Hematopoietic multipotent progenitor cell treated with erythropoietin and hydrocortisone succinate and interleukin-3 and kit ligand, for 15 days (in vitro differentiated cells): ENCODE measurements around the gene DAAM2.

Source experiments
- DNase-seq: peaks from one replicate; pipeline ENCODE4 v3.0.0-alpha.2; 2015; ENCODE audit warnings: low spot score

The DAAM2 gene

DNA sequence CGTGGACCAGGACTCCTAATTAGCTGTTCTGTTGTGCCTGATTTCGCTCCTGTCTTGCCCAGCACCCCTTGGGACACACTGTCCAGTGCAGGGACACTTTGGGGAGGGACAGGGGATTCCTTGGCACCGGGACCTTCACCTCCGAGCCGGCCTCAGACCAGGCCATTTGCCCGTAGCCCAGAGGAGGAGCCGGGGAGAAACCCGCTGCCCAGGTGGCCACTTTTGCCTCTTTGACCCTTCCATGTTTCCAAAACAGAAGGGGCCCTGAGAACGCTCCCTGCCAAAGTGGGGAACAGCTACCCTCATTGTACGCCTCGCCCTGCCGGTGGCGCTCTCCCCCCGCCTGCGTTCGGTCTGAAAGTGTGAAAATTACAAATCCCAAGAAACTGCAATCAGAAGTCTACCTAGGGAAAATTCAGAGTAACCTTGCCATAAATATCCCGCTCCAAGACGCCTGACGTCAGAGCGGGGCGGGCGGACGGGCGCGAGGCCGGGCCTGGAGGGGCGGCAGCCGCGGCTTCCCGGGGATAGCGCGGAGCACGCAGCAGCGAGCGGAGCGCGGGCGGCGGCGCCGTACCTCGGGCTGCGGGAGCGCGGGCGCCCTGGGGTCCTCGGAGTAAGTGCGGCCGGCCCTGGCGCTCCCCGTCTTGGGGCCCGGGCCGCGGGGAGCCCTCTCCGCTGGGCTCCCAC is at the start of gene DAAM2:
TSS of gene DAAM2 (plus strand) at position 527 of the 690 bp plus-strand sequence. CDS start 63,927 bp downstream, outside the sequence.
- DNase-seq = no peak

DNA sequence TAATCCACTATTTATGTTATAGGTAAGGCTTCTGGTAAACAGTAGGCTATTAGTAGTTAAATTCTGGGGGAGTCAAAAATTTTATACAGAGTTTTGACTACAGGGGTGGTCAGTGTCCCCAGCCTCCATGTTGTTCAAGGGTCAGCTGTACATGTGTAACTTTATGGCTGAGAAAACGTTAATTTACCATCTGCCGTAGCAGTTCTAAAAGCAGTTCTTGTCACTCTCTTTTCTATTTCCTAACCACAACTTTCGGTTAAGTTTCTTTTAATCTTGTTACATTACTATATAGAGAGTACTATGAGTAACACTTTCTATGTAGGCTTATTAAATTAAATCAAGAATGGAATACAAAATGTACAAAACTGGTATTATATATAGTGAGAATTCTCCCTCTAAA is 45.4 kb upstream of the DAAM2 start:
- DNase-seq = no peak

DNA sequence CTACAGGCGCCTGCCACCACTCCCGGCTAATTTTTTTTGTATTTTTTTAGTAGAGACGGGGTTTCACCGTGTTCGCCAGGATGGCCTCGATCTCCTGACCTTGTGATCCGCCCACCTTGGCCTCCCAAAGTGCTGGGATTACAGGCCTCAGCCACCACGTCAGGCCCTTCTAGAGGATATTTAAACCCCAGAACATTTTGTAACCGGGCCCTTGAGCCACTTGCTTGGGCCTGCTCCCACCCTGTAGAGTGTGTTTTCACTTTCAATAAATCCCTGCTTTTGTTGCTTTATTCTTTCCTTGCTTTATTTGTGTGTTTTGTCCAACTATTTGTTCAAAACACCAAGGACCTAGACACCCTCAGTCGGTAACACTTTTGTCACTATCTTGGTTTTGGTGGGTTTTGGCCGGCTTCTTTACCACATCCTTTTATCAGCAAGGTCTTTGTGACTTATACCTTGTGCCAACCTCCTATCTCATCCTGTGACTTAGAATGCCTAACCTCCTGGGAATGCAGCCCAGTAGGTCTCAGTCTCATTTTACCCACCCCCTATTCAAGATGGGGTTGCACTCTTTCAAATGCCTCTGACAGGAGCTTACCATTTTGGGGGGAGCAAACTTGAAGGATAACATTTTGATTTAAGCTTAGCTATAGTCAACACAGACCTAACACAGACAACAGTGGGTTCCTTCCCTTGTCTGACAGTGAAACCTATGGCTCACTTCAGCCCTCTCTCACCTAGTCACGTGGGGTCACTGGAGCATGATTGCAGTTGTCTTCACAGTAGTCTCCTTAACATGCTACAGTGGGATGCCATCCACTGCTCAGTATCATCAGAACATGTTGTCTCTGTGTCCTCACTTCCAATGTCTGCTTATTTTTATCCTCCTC is 39.1 kb upstream of the DAAM2 start:
- no peak for DNase-seq

DNA sequence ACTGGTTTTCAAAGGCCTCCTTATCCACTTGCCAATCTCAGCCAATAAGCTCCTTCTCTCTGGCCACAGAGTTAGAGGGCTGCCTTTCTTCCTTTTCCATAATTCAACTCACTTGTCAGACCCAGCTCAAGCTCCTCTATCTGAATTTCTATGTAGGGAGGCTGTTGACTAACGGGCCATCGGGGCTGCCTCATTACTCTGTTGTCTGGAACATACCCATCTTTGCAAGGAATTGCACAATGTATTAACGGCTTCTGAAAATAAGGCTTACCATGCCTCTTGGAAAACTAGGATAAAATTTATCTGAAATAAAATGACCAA is 38.5 kb upstream of the DAAM2 start:
- no peak for DNase-seq

DNA sequence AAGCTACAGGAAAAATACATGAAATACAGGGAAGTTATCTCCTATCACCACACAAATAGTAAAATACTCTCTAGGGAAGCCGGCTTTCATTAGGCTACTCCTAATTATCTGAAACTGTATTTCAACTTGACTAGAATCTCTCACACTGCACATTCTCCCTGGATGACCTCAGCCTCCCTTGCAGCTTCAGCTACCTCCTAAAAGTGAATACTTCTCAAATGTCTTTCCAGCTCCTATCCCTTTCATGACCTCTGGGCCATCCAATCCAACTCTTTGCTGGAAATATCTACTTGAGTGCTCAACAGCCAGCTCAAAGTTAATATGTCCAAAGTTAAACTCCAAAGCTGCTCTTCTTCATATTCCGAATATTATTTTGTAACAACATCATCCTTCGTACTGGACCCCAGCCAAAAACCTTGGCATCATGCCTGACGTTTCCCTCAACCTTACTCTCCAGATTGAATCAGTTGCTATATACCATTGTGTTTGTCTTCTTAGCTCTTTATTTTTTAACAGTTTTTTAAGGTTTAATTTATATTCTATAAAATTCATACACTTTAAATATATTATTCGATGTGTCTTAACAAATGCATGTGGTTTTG is 37.6 kb upstream of the DAAM2 start:
- no peak for DNase-seq

DNA sequence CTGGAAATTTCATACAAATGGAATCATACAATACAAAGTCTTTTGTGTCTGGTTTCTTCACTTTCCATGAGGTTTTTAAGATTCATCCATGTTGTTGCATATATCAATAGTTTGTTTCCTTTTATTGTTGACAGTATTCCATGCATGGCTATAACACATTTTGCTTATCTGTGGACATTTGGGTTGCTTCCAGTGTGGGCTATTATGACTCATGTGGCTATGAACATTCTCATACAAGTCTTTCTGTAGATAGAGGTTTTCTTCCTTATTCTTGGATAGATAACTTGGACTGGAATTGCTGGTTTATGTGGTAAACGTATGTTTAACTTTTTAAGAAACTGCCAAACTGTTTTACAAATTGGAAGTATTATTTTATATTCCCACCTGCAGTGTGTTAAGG is 36.9 kb upstream of the DAAM2 start:
- no peak for DNase-seq

DNA sequence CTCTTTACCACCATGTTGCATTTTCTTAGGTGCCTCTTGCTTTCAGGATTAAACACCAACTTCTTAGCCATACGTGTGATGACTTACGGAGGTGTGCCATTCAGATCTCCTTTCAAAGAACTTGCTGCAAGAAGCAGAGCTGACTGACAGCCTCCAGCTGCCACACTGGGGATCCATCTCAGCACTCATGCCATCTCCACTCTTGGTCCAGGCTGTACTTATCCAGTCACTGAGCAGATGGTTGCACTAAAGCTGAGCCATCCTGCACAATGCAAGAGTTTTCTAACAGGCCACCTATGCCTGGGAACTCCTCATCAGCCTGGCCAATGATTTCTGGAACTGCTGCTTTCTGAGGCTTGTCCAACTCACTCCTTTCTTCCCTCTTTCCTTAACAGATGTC is 35.6 kb upstream of the DAAM2 start:
- DNase-seq = no peak

DNA sequence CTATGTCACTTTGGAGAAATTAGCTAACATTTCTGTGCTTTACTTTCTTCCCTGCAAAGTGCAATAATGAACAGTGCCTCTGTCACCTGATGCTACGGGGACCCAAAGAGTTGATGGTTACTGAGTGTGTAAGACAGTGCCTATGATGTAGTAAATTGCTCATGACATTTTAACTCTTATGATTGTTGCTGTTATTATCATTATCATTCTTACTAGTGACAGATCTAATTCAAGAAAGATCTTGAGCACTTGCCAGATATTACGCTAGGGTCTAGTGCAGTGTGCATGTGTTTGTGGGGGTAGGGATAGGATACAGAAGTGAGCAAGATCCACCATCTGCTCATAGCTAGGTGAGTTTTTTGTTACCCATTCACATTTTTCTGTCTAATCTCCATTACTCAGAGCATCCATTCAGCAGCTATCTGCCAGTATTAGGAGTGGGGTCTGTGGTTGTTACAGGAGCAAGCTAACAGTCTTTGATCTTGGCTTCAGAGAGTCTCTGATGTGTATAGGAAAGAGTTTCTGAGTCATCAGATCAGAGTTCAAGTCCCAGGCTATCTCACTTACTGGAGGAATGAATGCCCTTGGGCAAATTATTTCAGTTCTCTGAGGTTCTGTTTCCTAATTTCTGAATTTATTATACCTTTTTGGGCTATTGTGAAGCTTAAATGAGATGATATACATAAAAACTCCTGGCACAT is 33.1 kb upstream of the DAAM2 start:
- no peak for DNase-seq

DNA sequence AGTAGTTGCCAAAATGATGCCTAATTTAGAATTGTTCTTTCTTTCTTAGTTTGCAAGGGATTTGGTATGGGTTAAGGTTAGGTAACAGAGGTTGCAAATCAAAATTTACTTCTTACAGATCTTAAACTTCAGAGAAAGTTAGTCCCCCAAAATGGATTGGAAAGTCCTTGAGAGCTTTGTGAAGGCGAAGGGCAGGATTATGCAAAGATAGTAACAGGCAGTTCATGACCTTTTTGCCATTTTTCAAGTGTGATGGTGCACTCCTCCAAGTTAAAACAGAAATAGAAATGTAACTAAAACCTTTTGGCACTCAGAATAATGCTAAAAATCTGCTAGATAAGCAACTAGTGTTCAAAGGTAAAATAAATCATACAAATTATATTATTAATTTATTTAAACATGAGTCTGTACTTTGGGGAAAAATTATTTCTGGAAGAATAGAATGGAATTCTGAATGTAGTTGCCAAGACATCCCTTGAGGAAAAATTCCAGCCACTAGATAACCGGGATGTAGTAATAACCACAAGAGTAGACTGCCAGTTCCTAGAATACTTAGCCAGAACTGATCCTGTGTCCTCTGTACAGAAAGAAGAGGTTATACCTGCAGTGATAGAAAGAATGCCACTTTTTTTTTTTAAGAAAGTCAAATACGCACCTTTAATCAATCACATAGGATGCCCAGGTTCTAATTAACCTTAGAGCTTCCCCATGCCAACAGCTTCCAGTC is 31.8 kb upstream of the DAAM2 start:
- no peak for DNase-seq

DNA sequence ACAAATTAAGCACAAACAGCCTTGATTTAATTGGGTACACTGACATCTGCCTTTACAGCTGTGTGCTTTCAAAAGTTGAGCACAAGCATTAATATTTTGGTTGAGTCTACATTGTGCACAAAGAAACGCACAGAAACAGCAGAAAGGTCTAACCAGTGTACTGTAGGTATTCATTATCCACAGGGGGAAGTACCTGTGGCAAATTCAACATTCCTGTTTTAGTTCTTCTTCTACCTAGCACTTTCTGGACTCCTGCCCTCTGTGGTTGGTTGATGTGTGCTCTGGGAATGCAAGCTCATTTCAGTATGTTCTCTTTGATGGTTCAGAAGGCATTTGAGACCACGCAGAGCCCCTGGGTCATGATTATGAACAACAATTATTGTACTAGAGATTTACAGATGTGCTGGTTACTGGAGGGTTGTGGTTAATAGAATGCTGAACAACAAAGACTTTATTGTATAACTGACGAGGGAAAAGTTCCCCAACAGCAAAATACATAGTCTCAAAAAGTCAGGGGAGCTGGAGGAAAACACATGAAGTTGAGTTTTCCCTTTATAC is 26.6 kb upstream of the DAAM2 start:
- no peak for DNase-seq

DNA sequence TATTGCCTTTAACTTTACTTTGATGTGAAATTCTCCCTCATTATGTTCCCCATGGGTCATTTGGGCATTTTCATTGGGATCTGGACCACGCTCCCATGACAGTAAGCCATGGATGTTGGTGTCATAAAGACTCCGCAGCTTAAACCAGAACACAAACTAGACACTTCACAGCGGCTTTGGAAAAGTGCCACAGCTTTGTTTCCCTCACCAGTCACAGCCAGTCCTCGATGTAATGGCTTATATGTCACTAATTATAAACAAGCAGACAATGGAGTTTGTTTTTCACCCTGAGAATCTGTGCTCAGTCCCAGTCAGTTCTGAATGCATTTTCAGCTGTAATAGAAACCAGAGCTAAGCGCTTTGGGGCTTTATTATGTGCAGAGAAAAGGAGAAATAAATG is 23.2 kb upstream of the DAAM2 start:
- no peak for DNase-seq

DNA sequence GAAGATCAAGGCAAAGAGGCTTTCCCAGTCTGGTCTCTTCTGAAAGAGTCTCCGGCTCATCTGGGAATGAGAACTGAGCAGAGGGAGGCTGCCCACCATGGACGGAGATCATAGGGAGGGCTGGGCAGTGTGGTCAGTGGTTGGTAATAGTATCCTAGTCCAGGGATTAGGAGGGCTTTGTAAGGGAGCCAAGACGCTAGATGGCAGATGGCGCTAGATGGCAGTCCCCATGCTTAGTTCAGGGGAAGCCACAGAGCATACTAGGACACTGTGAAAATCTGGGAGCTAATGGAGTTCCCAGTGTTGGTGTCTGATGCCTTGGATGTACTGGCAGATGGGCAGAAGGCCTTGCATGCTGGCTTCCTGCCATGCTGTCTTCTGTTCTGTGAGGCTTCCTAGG is 21.7 kb upstream of the DAAM2 start:
- DNase-seq = no peak

DNA sequence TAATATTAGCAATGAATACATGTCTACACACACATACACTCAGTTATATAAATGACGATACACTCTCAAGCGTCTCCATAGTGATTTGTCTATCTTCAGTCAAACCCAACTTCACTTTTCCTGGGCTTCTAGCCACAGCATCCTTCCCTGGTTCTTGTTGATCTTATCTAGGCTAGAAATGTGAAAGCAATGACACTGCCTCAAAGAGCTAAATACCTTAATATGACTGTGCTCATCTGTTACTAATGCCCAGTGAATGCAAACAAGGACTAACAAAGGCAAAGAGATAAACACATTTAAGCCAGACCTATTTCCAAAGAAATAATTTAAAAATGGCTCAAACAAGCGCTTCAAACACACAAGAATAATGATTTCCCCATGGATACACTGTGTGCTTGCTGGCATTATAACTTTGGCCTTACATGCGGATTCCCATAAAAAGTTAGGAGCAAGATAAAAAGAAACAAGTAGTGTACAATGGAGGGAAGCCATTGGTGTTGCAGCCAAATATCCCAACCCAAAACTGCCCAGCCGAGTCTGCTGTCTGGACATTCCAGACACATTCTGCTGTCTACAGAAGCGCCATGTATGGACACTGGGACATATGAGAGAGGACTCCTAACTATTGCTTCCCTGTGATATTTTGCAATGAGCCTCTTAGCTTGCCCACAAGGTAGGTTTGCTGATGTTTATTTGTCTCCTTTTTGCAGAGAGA is 19.5 kb upstream of the DAAM2 start:
- no peak for DNase-seq

DNA sequence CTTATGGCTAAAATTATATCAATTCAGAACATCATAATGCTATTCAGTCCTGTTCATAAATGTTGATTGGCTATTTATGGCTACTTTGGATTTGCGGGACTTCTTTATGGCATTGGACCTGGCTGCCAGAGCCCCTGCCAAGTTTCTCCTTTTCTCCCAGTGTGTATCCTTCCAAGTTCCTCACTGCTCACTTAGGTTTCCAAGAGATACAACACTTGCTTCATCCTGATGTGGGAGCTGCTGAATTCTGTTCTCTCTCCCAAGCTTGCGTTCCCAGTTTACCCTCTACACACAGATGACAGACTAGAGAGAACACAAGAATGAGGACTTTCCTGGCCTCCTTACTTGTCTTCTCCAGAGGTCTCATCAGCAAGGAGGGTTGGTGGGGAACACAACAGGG is 18.4 kb upstream of the DAAM2 start:
- DNase-seq = no peak

DNA sequence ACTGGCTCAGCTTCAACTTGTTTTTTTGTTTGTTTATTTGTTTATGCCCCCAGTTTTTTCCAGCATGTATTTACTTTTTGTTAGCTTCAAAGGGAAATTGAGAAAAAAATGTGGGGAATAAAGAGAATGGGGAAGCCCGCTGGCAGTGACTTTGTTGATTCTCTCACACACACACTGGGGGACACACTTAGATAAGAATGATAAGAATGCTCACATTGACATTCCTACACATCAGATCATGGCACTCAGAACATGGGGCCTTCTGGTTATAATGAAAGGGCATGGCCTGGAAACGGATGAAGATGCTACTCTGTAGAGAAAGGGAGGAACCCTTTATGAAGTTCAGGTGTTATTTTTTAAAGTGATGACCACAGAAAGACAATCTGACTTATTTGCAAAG is 15.6 kb upstream of the DAAM2 start:
- DNase-seq = no peak

DNA sequence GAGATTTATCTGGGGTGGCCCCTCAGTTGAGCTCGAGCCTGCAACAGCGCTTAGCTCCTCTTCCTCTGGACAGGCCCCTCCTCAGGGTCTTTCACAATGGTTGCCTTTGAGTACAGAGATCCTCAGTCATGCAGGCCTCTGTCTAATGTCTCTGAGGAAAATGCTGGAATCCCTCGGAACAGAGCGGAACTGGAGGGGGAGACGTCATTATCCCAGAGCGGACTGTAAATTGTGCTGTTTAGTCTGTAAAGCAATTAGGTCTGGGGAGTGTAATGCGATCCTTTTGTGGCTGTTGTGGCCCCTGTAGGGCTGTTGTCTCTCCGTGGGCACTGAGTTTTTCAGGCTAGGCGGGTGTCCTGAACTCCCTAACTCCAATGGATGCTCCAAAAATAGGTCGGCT is 15.0 kb upstream of the DAAM2 start:
- DNase-seq = no peak

DNA sequence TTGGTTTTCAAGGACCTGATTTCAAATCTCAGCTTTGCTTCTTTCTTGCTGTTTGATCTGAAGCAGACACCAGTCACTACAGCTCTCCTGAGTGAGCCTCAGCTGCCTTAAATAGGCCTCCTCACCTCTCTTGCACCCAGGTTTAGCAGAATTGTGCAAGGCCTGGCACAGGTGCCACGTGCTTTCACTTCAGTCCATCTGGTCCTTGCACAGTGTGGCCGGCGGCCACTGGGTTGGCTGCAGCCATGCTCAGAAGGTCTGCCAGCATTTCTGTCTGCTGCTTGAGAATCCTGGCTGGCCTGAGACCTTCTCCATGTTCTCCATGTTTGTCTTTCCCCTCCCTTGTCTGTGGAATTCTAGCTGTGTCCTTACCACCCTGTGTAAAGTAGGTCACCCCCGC is 14.5 kb upstream of the DAAM2 start:
- DNase-seq = no peak

DNA sequence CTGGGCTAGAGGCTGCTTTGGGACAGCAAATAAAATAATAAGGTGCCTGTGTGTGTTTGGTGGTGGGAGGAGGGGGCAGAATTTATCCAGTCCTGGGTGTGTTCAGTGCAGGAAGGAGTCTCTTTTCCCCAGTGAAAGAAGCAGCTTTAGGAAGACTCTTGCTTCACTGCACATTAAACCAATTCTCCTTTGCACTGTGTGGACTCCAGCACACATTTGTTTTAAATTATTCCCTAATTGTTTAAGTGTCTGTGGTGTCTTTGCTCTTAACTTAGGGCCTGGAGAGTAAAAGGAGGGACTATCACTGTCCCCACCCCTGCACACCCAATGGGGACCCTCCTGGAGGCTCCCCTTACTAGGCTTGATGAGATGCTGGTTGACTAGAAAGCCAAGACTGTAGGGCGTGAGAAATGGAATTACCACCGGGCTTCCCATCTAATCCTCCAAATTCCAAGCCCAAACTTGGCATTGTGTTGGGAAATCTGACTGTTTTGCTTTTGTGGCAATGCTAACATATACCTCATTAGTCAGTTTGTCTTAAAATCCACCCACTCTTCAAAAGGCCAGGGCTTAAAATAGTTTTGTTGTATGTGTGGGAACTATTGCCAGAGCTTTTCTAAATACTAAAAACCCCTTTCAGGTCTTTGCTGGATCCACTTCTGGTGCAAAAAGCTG is 13.5 kb upstream of the DAAM2 start:
- no peak for DNase-seq

DNA sequence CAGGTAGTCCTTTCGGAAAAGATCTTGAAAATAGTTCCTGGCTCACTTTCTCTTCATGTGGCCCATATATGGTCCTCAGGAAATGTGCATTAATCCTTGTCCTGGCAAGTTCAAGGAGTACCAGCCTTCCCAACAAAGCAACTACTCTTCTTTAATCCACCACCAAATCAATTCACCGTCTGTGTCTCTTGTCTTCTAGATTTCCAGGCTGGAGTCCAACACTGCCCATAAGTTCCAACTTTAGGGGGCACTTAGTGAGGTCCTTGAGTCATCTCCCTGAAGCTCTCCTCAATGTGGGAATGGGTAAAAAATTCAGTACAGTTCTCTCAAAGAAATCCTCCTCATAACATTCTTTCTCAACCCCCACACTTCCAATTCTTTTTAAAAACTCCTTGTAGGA is 6.9 kb upstream of the DAAM2 start:
- no peak for DNase-seq

DNA sequence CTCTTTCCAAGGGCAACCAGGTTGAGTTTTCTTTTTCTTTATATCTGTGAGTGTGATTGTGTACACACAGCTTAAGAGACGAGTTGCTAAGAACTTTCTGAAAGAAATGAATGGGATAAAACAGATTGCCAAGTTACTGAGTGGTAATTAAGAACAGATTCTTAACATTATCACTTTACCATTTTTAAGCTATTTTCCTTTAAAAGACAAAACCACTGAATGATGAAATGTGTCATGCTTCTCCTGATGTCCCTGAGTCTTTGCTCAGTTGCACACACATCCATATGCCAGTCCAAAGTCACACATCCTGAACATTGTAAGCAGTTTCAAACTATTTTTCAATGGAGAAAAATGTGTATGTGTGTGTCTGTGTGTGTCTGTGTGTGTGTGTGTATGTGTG is 5.5 kb upstream of the DAAM2 start:
- no peak for DNase-seq

DNA sequence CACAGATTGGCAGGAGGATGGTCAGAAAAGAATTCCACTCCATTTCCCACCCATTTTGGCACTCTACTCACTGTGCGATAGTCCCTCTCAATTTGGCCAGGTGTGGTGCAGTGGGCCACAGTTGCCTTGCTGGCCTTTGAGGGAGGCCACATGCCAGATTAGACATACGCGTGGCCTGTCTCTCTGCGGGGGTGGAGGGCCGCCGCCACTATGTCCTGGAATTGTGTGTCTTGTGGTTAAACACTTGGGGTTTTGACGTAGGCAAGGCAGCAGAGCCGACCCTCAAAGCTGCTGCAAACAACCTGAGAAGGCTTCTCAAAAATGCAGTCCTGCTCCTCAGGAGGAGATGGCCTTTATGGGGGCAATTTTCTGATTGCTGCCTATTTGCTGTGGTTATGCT is 4.9 kb upstream of the DAAM2 start:
- DNase-seq = no peak
